Measurements from ENCODE around the gene YAE1. TPM values are rescaled to one million over a fixed set of nuclear protein-coding genes. Genes with fewer than 3 reads are reported as not detected.

YAE1 gene
- total and polyA plus RNA-seq, 2 of the 8 experiments (the other 6 are each of a cell fraction or from before 2014, with no cell fraction given): 24.1 to 38.0 TPM

GRCh38 chr7:39614299-39614698 lies 48.1 kb downstream of the YAE1 start:
- DNase-seq (ENCODE audit: low read depth in 1 of 2, low spot score in 2 of 2) (no peak), FAIRE-seq (no peak)
- Histone ChIP-seq H3K4ac (replicated peaks; ENCODE audit: insufficient read length, low read depth, low read length) (no peak overlapping the region), H3K23ac (ENCODE audit: insufficient read length) (no peak overlapping the region), H2BK20ac (ENCODE audit: low read length) (no peak overlapping the region), H3K23me2 (ENCODE audit: low read depth, low read length) (no peaks in the 10 kb centered on the region), H3K4me2 (ENCODE audit: insufficient read depth in 1 of 2, low read depth in 2 of 2, low read length in 2 of 2) (no peak overlapping the region), H2BK15ac (ENCODE audit: low read length) (no peak overlapping the region), H3K18ac (ENCODE audit: extremely low read depth, low read length) (no peak overlapping the region), H3K79me2 (ENCODE audit: control insufficient read depth in 1 of 2, insufficient read depth in 2 of 2, low read length in 2 of 2) (no peaks in the 10 kb centered on the region), H4K5ac (ENCODE audit: insufficient read length, low read depth, low read length) (no peak overlapping the region), H3K4me1 (replicated peaks in 1 of 4; ENCODE audit: control insufficient read depth in 3 of 4, insufficient read depth in 4 of 4, low read length in 3 of 4) (peaks cover 0 to 4% (median 2%) of the 10 kb centered on the region in 4 experiments; a peak in 4 of 7 replicates), H2BK5ac (ENCODE audit: low read depth, low read length) (no peak overlapping the region), H4K20me1 (replicated peaks in 1 of 2; ENCODE audit: control insufficient read depth in 1 of 2, insufficient read depth in 2 of 2, low read length in 2 of 2) (no peaks in the 10 kb centered on the region), H3K79me1 (ENCODE audit: low read depth, low read length) (no peaks in the 10 kb centered on the region), H3K56ac (replicated peaks; ENCODE audit: insufficient read length, low read depth, low read length) (no peak overlapping the region), H3K36me3 (ENCODE audit: control insufficient read depth in 2 of 4, insufficient read depth in 4 of 4, low read length in 3 of 4) (no peaks in the 10 kb centered on the region), H2AFZ (ENCODE audit: low read length) (no peak overlapping the region), H3K27me3 (replicated peaks in 1 of 4; ENCODE audit: control insufficient read depth in 3 of 4, extremely low read depth in 1 of 4, insufficient read depth in 3 of 4, low read length in 3 of 4) (peaks cover 0 to 9% (median 6%) of the 10 kb centered on the region in 4 experiments; a peak in 4 of 7 replicates), H2BK12ac (ENCODE audit: low read depth, low read length) (no peak overlapping the region), H3K27ac (ENCODE audit: low read depth, low read length) (no peak overlapping the region), H3K9ac (replicated peaks in 1 of 4; ENCODE audit: extremely low read depth in 1 of 4, low read depth in 3 of 4, low read length in 3 of 4) (no peak overlapping the region; a peak in 1 of 7 replicates), H3K4me3 (ENCODE audit: extremely low read depth in 1 of 4, insufficient read depth in 2 of 4, low read depth in 3 of 4, low read length in 4 of 4) (no peak overlapping the region), H3K9me3 (ENCODE audit: insufficient read depth in 2 of 2, low read depth in 1 of 2, low read length in 1 of 2) (no peaks in the 10 kb centered on the region), H3K14ac (ENCODE audit: insufficient read length) (no peak overlapping the region), H2AK5ac (ENCODE audit: low read depth, low read length) (no peak overlapping the region), H4K8ac (ENCODE audit: extremely low read depth, insufficient read depth, low read length) (no peak overlapping the region), H2BK120ac (replicated peaks; ENCODE audit: low read depth, low read length) (no peak overlapping the region), H4K91ac (replicated peaks; ENCODE audit: insufficient read length, low read length) (no peak overlapping the region)
- WGBS, 2 experiments (ENCODE audit: extremely low coverage in 1 of 2, insufficient coverage in 1 of 2, insufficient read length in 1 of 2, insufficient replicate concordance in 2 of 2, low coverage in 1 of 2, low lambda C conversion rate in 2 of 2, missing lambda C conversion rate in 1 of 2): 88% methylated on average over 2 of the region's 2 CpGs; no CpG with 5 or more reads in 1 of the 2 experiments
- ChIA-PET CTCF (ENCODE audit: partially characterized antibody) (interaction anchor here (1.8 to 7.6 kb wide), 3 partner anchors 34 to 131 kb away, joined by 6 to 37 read pairs (median 8); no protein-coding TSS in a partner anchor), POLR2A (ENCODE audit: partially characterized antibody) (interaction anchor here (0.6 to 6.6 kb wide), 2 partner anchors 9 to 123 kb away, joined by 3 to 47 read pairs; partner anchors contain the start of gene RALA)
- no peak for TF ChIP-seq ATF2 (IDR thresholded peaks at IDR 0.05; ENCODE audit: low read length)
- TF ChIP-seq SRF (IDR thresholded peaks at IDR 0.05; ENCODE audit: low read depth, low read length): no peak
- TF ChIP-seq RNF2 (IDR thresholded peaks at IDR 0.05; ENCODE audit: borderline replicate concordance, low read depth, low read length, missing control alignments, poor library complexity, severe bottlenecking): no peak
- no peak for TF ChIP-seq TAF7 (optimal IDR thresholded peaks at IDR 0.05; ENCODE audit: borderline replicate concordance, low read depth, low read length)
- TF ChIP-seq CEBPB (IDR thresholded peaks at IDR 0.05; ENCODE audit: low read depth, low read length): no peak
- TF ChIP-seq TCF12 (IDR thresholded peaks at IDR 0.05; ENCODE audit: low read depth, low read length): no peak
- TF ChIP-seq TBP (IDR thresholded peaks at IDR 0.05; ENCODE audit: low read depth, low read length): no peak
- TF ChIP-seq YY1 (IDR thresholded peaks at IDR 0.05; ENCODE audit: low read depth, low read length): no peak
- no peak for TF ChIP-seq GTF2F1 (IDR thresholded peaks at IDR 0.05; ENCODE audit: borderline replicate concordance, low read depth, low read length)
- TF ChIP-seq EGR1 (IDR thresholded peaks at IDR 0.05; ENCODE audit: borderline replicate concordance, low read depth, low read length): no peak
- no peak for TF ChIP-seq SAP30 (IDR thresholded peaks at IDR 0.05; ENCODE audit: insufficient read depth, insufficient replicate concordance, low read length)
